HS-5 (cell line): ENCODE data around the gene GGACT.

ENCODE experiments used
- DNase-seq: peaks from one replicate; pipeline ENCODE4 v3.0.0-alpha.2; 2012; ENCODE audit warnings: low read depth

The GGACT gene

DNA sequence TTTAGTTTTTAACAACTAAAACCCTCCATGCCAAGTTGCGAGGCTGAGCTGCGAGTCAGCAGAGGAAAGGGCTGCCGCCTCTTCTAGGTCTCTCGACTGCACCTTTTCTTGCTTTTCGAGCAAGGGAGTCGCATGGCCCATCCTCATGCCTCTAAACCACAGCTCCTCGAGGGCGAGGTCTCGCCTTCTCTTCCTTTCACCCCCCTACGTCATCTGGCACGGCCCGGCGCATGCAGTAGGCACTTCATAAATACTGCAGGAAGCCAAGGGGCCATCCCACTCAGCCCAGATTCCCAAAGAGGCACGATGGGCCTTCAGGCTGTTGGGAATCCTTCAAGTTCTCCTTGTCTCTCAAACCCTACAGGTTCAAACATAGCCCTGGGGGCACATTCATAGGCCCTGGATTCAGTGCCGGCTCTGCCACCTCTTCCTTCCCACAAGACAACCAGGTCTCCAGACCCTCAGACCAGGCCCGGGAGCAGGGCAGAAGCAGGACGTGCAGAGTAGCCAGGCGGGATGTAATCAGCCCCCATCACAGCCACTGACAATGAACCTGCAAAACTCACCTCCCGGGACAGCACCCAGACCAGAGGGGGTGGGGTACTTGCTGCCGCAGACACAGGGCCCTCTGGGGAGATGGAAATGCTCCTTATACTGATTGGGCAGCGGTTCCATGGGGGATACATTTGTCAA lies 41.7 kb downstream of the GGACT start:
- no peak for DNase-seq

DNA sequence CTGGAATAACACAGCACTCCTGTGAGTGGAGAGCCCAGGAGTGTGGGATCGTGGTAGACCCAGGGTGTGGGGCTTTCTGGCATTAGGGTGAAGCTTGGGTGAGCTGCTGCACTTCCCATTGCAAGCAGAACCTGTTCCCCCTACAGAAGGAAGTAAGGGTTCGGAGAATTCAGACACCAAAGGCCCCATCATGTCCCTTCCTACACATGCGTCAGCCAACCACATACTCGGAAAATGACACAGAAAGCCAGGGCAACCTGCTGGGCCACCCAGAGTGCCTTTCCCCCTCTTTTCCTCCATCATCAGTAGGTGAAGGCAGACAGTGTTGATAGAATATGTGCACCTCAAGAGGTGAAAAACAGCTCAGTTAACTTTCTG lies 42.9 kb downstream of the GGACT start:
- DNase-seq, result no peak

DNA sequence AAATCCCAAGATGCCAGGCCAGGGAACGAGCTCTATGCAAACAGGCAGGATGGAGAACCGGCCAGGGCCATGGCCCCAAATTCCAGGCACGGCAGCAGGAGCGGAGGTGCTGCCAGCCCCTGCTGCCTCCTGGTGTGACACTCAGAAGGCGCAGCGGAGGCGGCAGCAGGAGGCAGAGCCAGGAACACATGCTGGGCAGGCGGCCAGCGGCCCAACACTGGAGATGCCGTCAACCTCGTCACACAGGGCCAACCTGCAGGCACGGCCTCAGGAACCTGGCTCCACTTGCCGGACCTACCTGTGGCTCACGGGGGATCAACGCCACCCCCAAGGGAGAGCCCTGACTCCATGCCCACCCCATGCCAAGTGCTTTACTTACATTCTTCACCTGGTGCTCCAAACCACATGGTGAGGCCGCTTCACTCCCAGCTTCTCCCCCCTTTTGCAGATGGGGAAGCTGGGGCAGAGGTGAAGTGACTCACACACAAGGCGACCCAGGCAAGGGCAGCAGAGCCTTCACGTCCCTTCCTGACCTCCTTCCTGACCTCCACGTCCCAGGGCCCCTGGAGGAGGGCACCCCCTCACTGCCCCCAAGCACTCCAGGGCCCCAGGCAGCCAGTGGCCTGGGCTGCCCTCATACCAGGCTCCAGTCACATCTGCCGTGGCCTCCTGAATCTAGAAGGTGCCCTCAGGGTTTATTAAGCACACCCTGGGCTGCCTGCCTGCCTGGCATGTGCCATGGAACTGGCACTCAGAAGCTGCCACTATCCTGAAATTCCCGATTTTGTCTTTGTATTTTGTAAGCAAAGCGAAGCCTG lies 43.5 kb downstream of the GGACT start:
- no peak for DNase-seq

- no peak for DNase-seq
These were observed 44.6 kb downstream of the GGACT start for GRCh38 chr13:100543872-100544602.

DNA sequence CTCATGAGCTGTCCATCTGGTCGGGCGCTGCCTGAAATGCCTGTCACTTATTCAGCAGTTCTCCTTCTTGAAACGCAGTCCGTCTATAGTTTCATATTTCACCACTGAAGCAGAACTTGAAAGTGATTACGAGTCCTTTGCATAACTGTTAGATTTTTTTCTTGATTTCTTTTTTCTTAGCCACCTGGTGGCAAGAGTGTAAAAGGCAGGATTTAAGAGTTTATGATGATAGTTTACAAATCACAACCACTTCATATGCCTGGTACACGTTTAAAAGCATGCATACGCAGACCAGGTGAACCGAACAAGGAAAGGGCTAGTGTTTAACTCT lies 45.8 kb downstream of the GGACT start:
- DNase-seq, result peak; percentile 8

- DNase-seq, result no peak
These were observed 46.4 kb downstream of the GGACT start for GRCh38 chr13:100541897-100542825.

DNA sequence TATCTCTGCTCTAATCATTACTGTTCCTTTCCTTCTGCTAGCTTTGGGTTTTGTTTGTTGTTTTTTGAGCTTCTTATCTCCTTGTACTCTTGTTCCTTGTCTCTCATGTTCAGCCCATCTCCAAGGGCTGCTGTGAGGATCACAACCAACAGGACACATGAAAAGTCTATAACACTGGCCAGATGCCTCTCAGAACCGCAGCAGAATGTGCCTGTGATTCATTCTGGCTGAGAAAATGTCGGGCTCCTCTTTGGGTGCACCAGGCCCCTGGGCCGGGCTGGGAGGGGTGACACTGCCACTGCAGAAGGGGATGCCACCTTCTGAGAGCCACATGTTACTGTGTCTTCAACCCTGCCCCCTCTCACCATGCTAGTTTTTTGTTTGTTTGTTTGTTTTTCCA lies 48.0 kb downstream of the GGACT start:
- DNase-seq, result no peak

DNA sequence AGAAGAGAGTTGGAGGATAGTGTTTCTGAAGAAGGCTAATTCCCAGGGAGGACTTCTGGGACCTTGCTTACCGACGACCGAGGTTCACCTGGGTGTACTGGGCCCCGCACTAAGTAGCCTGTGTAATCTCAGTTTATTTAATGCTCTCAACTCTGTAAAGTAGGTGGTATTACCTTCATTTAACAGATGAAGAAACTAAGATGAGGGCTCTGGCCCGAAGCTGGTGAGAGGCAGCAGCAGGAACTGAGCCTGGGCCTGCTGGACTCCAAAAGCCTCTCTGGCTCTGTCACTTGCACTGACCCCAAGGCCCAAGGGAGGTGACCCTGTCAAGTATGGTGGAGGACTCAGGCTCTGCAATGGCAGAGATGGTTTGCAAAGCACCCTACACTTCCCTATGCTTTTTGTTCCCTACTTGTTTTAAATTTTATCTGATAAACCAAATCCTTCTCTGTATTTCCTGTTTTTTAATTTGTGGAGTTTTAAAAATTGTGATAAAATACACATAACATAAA lies 50.6 kb downstream of the GGACT start:
- no peak for DNase-seq

DNA sequence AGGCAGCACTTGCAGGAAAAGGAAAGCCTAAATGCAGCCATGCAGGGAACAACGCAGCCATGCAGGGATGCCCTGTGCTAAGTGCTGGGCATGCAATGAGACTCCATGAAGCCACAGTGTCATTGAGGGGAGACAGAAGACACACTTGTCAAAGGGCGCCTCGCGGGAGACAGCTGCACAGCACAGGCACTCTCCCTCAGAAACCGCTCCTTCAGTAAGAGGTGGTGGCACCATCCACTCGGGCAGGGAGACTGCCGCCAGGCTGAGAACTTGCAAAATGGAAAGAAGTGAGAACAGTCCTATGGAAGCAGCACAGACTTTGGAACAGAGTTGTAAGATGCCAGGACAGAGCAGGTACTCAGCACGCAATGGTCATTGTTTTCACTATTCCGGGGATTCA lies 51.1 kb downstream of the GGACT start:
- no peak for DNase-seq

DNA sequence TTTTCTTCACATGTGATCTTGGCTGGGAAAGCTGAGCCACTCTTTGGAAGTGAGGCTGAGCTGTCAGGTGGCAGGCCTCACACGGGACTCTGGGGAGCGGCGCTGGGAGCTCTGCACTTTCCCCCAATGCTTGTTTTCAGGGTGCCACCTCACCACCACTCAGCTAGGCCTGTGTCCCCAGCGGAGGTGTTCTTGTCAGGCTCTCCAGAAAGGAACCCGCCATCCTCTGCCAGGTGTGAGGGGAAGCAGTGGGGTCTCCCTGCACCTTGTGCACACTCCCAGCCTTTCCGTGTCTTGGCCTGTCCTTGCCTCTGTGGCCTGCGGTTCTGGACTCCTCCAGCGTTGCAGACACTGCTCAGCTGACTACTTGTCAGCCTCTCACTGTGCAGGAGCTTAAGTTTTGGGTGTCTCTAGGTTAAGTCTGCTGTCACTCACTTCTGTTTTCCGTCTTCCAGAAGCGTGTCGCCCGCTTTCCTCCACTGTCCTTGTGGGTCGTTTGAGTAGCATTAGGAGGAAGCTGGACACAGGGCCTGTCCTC lies 51.9 kb downstream of the GGACT start:
- DNase-seq, result no peak

GRCh38 chr13:100535426-100536135 lies 53.0 kb downstream of the GGACT start:
- DNase-seq, result no peak

- no peak for DNase-seq
These were observed 53.7 kb downstream of the GGACT start for GRCh38 chr13:100534911-100535310.

- no peak for DNase-seq
These were observed 54.3 kb downstream of the GGACT start for GRCh38 chr13:100534147-100534843.

DNA sequence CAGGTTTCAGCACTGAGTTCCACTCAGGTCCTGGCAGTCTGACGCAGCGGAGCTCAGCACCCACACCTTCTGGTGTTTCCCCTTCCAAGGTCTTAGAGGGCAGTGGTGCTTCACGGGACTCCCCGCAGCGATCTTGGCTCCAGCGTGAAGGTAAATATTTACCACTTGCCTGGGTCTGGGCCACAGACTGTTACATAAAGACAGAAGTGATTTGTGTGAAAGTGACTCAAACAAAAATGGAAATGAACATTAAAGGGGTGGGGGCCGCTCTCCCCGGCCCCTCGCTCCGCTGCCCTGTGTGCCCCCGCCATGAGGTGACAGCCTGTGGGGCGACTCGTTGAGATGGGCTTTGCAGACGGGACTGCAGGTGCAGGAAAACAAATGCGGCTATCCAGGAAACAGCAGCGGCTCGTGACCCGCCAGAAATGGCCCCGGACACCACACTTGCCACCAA lies 55.0 kb downstream of the GGACT start:
- no peak for DNase-seq

GRCh38 chr13:100532836-100533435 lies 55.7 kb downstream of the GGACT start:
- no peak for DNase-seq

DNA sequence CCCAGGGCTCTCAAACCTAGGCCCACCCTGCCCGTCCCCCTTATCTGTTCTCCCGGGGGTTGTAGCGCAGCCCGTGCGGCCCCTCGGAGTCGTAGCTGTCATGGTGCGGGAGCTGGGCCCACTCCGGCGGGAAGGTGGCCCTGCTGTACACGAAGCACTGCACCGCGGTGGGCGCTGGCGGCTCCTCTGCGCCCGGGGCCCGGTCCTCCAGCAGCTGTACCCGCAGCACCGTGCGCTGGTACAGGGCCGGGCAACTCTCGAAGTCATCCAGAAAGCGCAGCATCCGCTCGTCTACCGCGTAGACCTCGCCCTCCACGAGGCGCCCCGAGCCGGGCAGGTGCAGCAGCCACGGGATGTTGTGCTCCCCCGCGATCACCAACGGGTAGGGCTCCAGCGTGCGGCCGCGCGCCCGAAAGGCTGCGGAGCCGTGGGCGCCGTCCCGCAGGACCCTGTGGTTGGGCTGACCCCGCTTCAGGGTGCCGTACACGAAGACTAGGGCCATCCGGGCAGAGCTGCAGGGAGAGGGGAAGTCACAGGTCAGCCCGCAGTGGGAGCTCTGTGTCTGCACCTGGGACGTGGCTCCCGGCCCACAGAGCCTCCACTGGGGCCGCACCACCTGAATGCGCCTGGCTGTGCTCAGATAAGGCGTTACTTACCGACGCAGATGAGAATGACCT lies 56.4 kb downstream of the GGACT start:
- no peak for DNase-seq

DNA sequence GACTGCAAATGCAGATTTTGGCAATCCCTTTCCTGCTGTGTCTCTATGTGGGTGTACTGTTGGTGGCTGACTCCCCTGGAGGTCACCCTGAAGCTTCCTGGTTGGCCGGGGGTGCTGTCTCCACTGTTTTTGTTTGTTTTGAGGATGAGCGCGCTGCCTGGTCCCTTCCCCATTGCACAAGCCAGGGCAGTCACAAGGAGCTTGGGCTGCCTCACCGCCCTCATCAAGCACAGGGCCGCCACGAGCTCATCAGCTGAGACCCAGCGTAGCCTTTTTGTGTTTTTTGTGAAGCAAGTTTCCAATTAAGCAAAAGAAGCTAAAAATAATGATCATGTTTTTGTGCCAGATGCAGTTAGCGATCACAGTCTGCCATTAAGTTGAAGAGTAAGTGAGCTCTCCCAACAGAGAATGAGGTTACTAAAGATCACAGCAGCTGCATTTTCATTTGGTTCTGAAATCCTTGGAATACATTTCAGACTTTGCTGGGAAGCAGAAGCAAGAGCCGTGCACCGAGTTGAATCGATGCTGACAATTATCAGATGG lies 57.8 kb downstream of the GGACT start:
- no peak for DNase-seq

- DNase-seq, result no peak
These were observed 58.8 kb downstream of the GGACT start for GRCh38 chr13:100529666-100530377.
